ENCODE data around the gene PHRF1. TPM values are rescaled to one million over a fixed set of nuclear protein-coding genes. Genes with fewer than 3 reads are reported as not detected.

The PHRF1 gene
- total RNA-seq, 2 donors from 2014 or later: 20.8 to 55.2 TPM

- Histone ChIP-seq H3K4me3 (no peak overlapping the region), H3K36me3 (peaks cover 4 to 18% of the 10 kb centered on the region in 2 donors), H3K27ac (no peak overlapping the region), H3K9me3 (no peaks in the 10 kb centered on the region), H3K4me1 (replicated peaks) (peaks cover 9% of the 10 kb centered on the region), H3K27me3 (replicated peaks; ENCODE audit: insufficient read depth) (no peaks in the 10 kb centered on the region)
- intact Hi-C loops (cut with DNase I): no loop called here
- no peak for DNase-seq (ENCODE audit: low spot score)
- TF ChIP-seq CTCF (IDR thresholded peaks at IDR 0.05) (no peak), POLR2AphosphoS5 (IDR thresholded peaks at IDR 0.05) (no peak), POLR2A (IDR thresholded peaks at IDR 0.05) (no peak)
- WGBS: 80% methylated on average over 28 of the region's 28 CpGs
Measured at GRCh38 chr11:530960-531831, 45.1 kb upstream of the PHRF1 start.

- intact Hi-C loops (cut with DNase I): no loop called here
- Histone ChIP-seq H3K27me3 (replicated peaks; ENCODE audit: insufficient read depth) (no peaks in the 10 kb centered on the region), H3K36me3 (peaks cover 4 to 18% of the 10 kb centered on the region in 2 donors), H3K4me3 (no peak overlapping the region), H3K4me1 (replicated peaks) (peaks cover 13% of the 10 kb centered on the region), H3K9me3 (no peaks in the 10 kb centered on the region), H3K27ac (no peak overlapping the region)
- DNase-seq (ENCODE audit: low spot score): no peak
- WGBS: 82% methylated on average over 18 of the region's 18 CpGs
- TF ChIP-seq POLR2AphosphoS5 (IDR thresholded peaks at IDR 0.05): no peak
- no peak for TF ChIP-seq CTCF (IDR thresholded peaks at IDR 0.05)
- TF ChIP-seq POLR2A (IDR thresholded peaks at IDR 0.05): no peak
Measured at GRCh38 chr11:531919-532526, 44.2 kb upstream of the PHRF1 start.

GRCh38 chr11:532527-532985, 43.7 kb upstream of the PHRF1 start:
- 87% methylated on average over 23 of the region's 23 CpGs for WGBS
- no peaks in the 10 kb centered on the region for H3K27me3 ChIP-seq (replicated peaks; ENCODE audit: insufficient read depth)
- DNase-seq (ENCODE audit: low spot score): no peak
- peaks cover 4 to 18% of the 10 kb centered on the region in 2 donors for H3K36me3 ChIP-seq
- intact Hi-C loops (cut with DNase I): no loop called here
- H3K4me1 ChIP-seq (replicated peaks): peaks cover 19% of the 10 kb centered on the region
- H3K27ac ChIP-seq: no peak overlapping the region
- TF ChIP-seq CTCF (IDR thresholded peaks at IDR 0.05) (no peak), POLR2A (IDR thresholded peaks at IDR 0.05) (no peak), POLR2AphosphoS5 (IDR thresholded peaks at IDR 0.05) (no peak)
- H3K4me3 ChIP-seq: no peak overlapping the region
- no peaks in the 10 kb centered on the region for H3K9me3 ChIP-seq

- Histone ChIP-seq H3K9me3 (no peaks in the 10 kb centered on the region), H3K27ac (no peak overlapping the region), H3K27me3 (replicated peaks; ENCODE audit: insufficient read depth) (no peaks in the 10 kb centered on the region), H3K4me1 (replicated peaks) (peaks cover 23% of the 10 kb centered on the region), H3K36me3 (peaks cover 4 to 18% of the 10 kb centered on the region in 2 donors), H3K4me3 (no peak overlapping the region)
- WGBS: 86% methylated on average over 33 of the region's 33 CpGs
- intact Hi-C loops (cut with DNase I): no loop called here
- no peak for TF ChIP-seq CTCF (IDR thresholded peaks at IDR 0.05)
- TF ChIP-seq POLR2A (IDR thresholded peaks at IDR 0.05): no peak
- no peak for TF ChIP-seq POLR2AphosphoS5 (IDR thresholded peaks at IDR 0.05)
- no peak for DNase-seq (ENCODE audit: low spot score)
Measured at GRCh38 chr11:532986-533585, 43.2 kb upstream of the PHRF1 start.

Data from prostate gland (tissue), 2 donors.